Measurements from ENCODE around the gene GBX1.

GBX1 gene

GRCh38 chr7:151139791-151140190, 27.7 kb downstream of the GBX1 start:
- DNase-seq (ENCODE audit: low read depth in 2 of 3, low spot score in 2 of 3) = no peak

- DNase-seq (ENCODE audit: low read depth in 2 of 3, low spot score in 2 of 3) = no peak
Measured at GRCh38 chr7:151139071-151139790, 28.3 kb downstream of the GBX1 start.

GRCh38 chr7:151138153-151138851, 29.2 kb downstream of the GBX1 start:
- DNase-seq (ENCODE audit: low read depth in 2 of 3, low spot score in 2 of 3) = no peak

GRCh38 chr7:151137791-151138152, 29.7 kb downstream of the GBX1 start:
- DNase-seq (ENCODE audit: low read depth in 2 of 3, low spot score in 2 of 3) = no peak

- DNase-seq (ENCODE audit: low read depth in 2 of 3, low spot score in 2 of 3) = no peak
Measured at GRCh38 chr7:151137076-151137675, 30.3 kb downstream of the GBX1 start.

- no peak for DNase-seq (ENCODE audit: low read depth in 2 of 3, low spot score in 2 of 3)
Measured at GRCh38 chr7:151135866-151136843, 31.3 kb downstream of the GBX1 start.

- no peak for DNase-seq (ENCODE audit: low read depth in 2 of 3, low spot score in 2 of 3)
Measured at GRCh38 chr7:151135525-151135845, 32.0 kb downstream of the GBX1 start.

- DNase-seq (ENCODE audit: low read depth in 2 of 3, low spot score in 2 of 3) = no peak
Measured at GRCh38 chr7:151134743-151135524, 32.6 kb downstream of the GBX1 start.

GRCh38 chr7:151133986-151134742, 33.3 kb downstream of the GBX1 start:
- no peak for DNase-seq (ENCODE audit: low read depth in 2 of 3, low spot score in 2 of 3)

- DNase-seq (ENCODE audit: low read depth in 2 of 3, low spot score in 2 of 3) = no peak
Measured at GRCh38 chr7:151133266-151133985, 34.1 kb downstream of the GBX1 start.

GRCh38 chr7:151132461-151133205, 34.9 kb downstream of the GBX1 start:
- DNase-seq (ENCODE audit: low read depth in 2 of 3, low spot score in 2 of 3) = no peak

GRCh38 chr7:151131592-151132293, 35.8 kb downstream of the GBX1 start:
- no peak for DNase-seq (ENCODE audit: low read depth in 2 of 3, low spot score in 2 of 3)

GRCh38 chr7:151131224-151131591, 36.3 kb downstream of the GBX1 start:
- DNase-seq (ENCODE audit: low read depth in 2 of 3, low spot score in 2 of 3) = no peak

- DNase-seq (ENCODE audit: low read depth in 2 of 3, low spot score in 2 of 3) = no peak
Measured at GRCh38 chr7:151130741-151131157, 36.7 kb downstream of the GBX1 start.

GRCh38 chr7:151129960-151130591, 37.4 kb downstream of the GBX1 start:
- DNase-seq (ENCODE audit: low read depth in 2 of 3, low spot score in 2 of 3) = no peak

- DNase-seq (ENCODE audit: low read depth in 2 of 3, low spot score in 2 of 3) = no peak
Measured at GRCh38 chr7:151129117-151129959, 38.2 kb downstream of the GBX1 start.

- no peak for DNase-seq (ENCODE audit: low read depth in 2 of 3, low spot score in 2 of 3)
Measured at GRCh38 chr7:151128716-151129115, 38.8 kb downstream of the GBX1 start.
